Naive B cell (primary cell): Measurements from ENCODE around the gene MBP. TPM values are rescaled to one million over a fixed set of nuclear protein-coding genes. Genes with fewer than 3 reads are reported as not detected.

ENCODE experiments used
- ATAC-seq, 2 donors: fragments of 150-1000 bp; cut with Tn5 transposase; 2 replicates each; pipeline ENCODE4 v1.10.0; 2021; ENCODE audit warnings: low read depth in 2 of 2, mild to moderate bottlenecking in 2 of 2, moderate library complexity in 2 of 2
- DNase-seq: peaks from one replicate; pipeline ENCODE4 v3.0.0; 2022
- H3K27ac Mint-ChIP-seq, 6 donors: one replicate each; pipeline ENCODE4 v1.8.0; 2020 to 2022; ENCODE audit warnings: mild to moderate bottlenecking in 6 of 6, mixed read lengths in 6 of 6, moderate library complexity in 5 of 6, inconsistent platforms in 2 of 6
- H3K27me3 Mint-ChIP-seq, 3 donors: one replicate each; pipeline ENCODE4 v1.8.0; 2021 to 2022; ENCODE audit warnings: mixed read lengths in 3 of 3, mild to moderate bottlenecking in 1 of 3
- H3K36me3 Mint-ChIP-seq, 2 donors: one replicate each; pipeline ENCODE4 v1.8.0; 2020 to 2022; ENCODE audit warnings: mixed read lengths in 2 of 2, inconsistent platforms in 1 of 2, mild to moderate bottlenecking in 1 of 2
- H3K4me1 Mint-ChIP-seq, 3 donors: one replicate each; pipeline ENCODE4 v1.8.0; 2020 to 2022; ENCODE audit warnings: mixed read lengths in 3 of 3, inconsistent platforms in 1 of 3, mild to moderate bottlenecking in 1 of 3, moderate library complexity in 1 of 3
- H3K4me3 Mint-ChIP-seq, 8 donors: one replicate each; pipeline ENCODE4 v1.8.0; 2020 to 2022; ENCODE audit warnings: mild to moderate bottlenecking in 8 of 8, mixed read lengths in 8 of 8, moderate library complexity in 8 of 8, inconsistent platforms in 2 of 8
- H3K9me3 Mint-ChIP-seq, 7 donors: one replicate each; pipeline ENCODE4 v1.8.0; 2020 to 2022; ENCODE audit warnings: mixed read lengths in 7 of 7, mild to moderate bottlenecking in 5 of 7, inconsistent platforms in 2 of 7, moderate library complexity in 1 of 7
- polyA plus RNA-seq, 6 donors: library from polyadenylated mRNA; unstranded; fragments of 300-500 nt; fragmentation: Illumina TruSeq; gene quantifications; one replicate each; pipeline ENCODE4 v1.2.3, GENCODE V29; 2021; ENCODE audit warnings: low read depth in 6 of 6

The MBP gene
- polyA plus RNA-seq, 6 donors from 2014 or later, result 35.4 to 69.2 (median 66.6) TPM

DNA sequence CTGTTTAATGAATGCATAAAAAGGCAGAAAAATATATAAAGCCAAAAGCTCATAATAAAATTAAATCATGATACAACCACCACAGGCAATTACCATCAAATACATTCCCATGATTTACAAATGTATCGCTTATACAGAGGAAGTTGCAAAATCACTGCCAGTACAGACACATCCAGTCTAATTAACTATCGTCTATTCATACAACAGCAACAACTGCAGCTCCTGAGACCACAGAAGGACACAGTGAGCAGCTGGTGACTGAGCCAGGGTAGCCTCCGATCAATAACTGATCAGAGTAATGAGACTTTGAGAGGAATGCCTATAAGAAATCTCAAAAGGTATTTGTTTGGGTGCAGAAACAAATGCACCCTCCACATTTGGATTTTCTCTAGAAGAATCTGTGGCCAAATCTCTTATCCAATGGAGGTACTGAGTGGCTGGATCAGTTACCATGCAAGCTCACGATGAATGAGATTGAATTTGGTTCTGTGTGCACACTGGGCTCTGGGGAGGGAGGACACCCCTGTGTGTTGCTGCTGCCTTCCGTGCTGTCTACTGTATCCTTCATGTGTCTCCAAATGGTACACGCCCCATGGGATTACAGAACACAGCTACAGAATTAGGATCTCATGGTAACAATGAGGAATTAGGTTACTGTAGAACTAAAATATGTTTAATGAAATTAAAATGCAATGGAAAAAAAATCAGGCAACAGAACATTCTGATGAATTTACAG lies 119.6 kb downstream of the MBP start:
- Mint-ChIP-seq H3K4me1 (peaks cover 0 to 9% (median 5%) of the 10 kb centered on the region in 3 donors), H3K27me3 (no peaks in the 10 kb centered on the region), H3K4me3 (no peak overlapping the region), H3K36me3 (peaks cover 11 to 24% of the 10 kb centered on the region in 2 donors), H3K9me3 (no peaks in the 10 kb centered on the region), H3K27ac (peak overlapping the region in 1 of 6 donors; percentile 20)
- DNase-seq (no peak), ATAC-seq (no peak)

DNA sequence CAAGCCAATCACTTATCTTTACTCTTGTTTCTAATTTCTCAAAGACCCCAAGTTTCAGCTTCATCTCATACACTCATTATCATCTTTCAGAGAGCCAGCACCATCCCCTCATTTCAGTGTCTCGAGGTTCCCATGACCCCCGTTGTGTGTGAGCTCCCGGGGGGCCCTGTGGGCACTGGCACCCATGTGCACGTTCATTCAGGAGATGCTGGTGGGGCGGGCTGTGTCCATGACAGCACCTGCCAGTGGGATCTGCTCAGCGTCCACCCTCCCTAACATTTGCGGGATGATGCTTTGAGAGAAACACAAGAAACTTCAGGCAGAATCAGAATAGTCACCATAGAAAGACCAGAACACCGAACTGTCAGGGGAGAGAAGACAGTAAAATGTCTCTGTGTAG lies 120.5 kb downstream of the MBP start:
- ATAC-seq (no peak), DNase-seq (no peak)
- H3K4me3 Mint-ChIP-seq, result peak overlapping the region in 1 of 8 donors; percentile 53
- peaks cover 3 to 13% (median 7%) of the 10 kb centered on the region in 3 donors for H3K4me1 Mint-ChIP-seq
- no peaks in the 10 kb centered on the region for H3K27me3 Mint-ChIP-seq
- H3K9me3 Mint-ChIP-seq, result no peaks in the 10 kb centered on the region
- H3K27ac Mint-ChIP-seq, result peak overlapping the region in 1 of 6 donors; percentile 0
- H3K36me3 Mint-ChIP-seq, result peaks cover 11 to 19% of the 10 kb centered on the region in 2 donors

DNA sequence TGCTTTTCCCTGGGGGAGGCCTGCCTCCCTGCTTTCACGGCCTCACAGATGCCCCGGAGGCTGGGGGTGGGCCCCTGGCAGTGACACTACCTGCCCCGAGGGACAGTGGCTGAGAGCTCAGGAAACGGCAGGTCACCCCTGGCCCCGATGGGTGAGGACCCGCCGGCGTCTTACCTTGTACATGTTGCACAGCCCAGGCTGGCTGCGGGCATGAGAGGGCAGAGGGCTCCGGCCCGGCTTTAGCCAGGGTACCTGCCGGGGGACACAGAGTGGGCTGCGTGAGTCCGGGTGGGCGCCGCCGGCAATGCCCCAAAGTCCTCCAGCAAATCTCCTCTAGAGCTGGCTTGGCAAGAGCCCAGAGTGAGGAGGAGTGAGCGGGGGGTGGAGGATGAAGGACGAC lies 122.9 kb downstream of the MBP start:
- Mint-ChIP-seq H3K27ac (peak overlapping the region in 2 of 6 donors; percentile 19 to 33), H3K4me3 (no peak overlapping the region), H3K36me3 (peaks cover 0 to 6% of the 10 kb centered on the region in 2 donors), H3K27me3 (no peaks in the 10 kb centered on the region), H3K4me1 (peaks cover 16 to 22% (median 18%) of the 10 kb centered on the region in 3 donors), H3K9me3 (no peaks in the 10 kb centered on the region)
- ATAC-seq (no peak), DNase-seq (no peak)

DNA sequence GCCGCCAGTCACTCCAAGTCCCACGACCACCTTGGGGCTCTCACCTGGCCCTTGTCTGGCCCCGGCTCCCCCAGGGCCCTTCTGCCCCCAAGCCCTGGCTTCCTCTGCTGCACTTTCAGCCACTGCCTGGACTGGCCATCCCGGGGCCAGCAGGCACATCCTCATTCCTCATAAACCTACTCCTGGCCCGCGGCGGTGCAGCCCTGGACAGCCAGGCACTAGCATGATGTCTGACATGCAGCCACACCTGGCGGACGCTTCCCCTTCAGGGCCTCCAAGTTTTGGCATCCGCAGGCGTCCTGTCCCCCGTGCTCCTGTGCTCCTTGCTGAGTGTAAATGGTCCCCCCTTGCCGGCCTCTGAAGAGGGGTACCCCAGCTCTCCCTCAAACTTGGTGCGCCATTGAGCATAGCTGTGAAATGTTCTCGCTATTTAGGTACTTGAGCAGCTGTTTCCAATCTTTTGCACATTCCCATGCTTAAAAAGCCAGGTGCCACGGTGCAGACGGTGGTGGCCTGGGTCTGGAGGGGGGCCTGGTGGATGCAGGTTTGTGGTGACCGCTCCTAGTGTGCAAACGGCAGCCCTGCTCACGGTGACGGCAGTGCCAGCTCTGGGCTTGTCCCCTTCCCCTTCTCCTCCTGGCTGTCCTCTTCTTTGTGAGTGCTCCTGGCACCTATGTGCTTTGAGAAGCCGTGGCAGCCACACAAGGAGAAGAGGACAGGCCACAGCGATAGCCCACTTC lies 123.8 kb downstream of the MBP start:
- DNase-seq (no peak), ATAC-seq (no peak)
- Mint-ChIP-seq H3K27ac (peak overlapping the region in 4 of 6 donors; percentile 13 to 81 (median 55)), H3K36me3 (peaks cover 0 to 6% of the 10 kb centered on the region in 2 donors), H3K9me3 (no peaks in the 10 kb centered on the region), H3K27me3 (no peaks in the 10 kb centered on the region), H3K4me1 (peaks cover 20 to 26% (median 23%) of the 10 kb centered on the region in 3 donors), H3K4me3 (no peak overlapping the region)

DNA sequence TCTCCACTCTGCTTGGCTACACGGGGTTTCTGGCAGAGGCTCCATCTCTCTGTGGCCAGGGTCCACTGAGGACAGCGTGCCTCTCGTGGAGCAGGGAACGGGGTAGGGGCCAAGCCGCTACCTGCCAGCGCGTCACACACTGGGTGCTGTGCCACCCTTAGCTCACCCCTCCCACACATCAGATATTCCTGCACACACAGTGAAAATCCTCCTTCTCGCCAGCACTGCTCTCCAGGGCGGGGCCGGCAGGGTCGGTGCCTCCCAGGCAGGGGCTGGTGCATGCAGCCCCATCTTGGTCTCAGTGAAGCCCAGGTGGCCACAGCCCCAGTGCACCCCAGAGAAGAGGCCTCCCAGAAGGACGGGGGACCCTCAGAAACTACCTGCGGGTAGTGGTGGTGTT lies 124.6 kb downstream of the MBP start:
- Mint-ChIP-seq H3K4me3 (peak overlapping the region in 2 of 8 donors; percentile 21 to 56), H3K9me3 (no peaks in the 10 kb centered on the region), H3K36me3 (peaks cover 0 to 6% of the 10 kb centered on the region in 2 donors), H3K4me1 (peaks cover 20 to 26% (median 23%) of the 10 kb centered on the region in 3 donors), H3K27me3 (no peaks in the 10 kb centered on the region), H3K27ac (no peak overlapping the region)
- ATAC-seq (no peak), DNase-seq (no peak)

DNA sequence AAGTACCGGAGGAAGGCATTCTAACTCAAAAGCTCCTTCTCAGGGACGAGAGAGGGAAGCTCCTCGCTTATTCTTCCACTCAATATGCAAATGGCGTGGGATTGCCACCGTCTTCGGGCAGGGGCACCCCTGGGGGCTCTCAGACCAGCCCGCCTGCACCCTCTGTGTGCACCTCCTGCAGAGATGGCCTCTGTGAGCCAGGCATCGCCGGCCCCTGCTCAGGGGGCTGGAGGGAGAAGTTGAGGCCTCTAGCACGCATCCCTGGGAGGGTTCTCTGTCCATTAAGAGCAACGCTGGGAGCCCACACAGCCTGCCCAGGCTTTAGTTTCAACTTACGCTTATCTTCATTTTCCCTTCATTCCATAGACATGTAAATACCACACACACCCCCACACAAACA lies 125.3 kb downstream of the MBP start:
- no peaks in the 10 kb centered on the region for H3K9me3 Mint-ChIP-seq
- DNase-seq (no peak), ATAC-seq (no peak)
- peak overlapping the region in 3 of 6 donors; percentile 16 to 65 (median 22) for H3K27ac Mint-ChIP-seq
- no peaks in the 10 kb centered on the region for H3K27me3 Mint-ChIP-seq
- peak overlapping the region in 1 of 8 donors; percentile 35 for H3K4me3 Mint-ChIP-seq
- peaks cover 20 to 26% (median 23%) of the 10 kb centered on the region in 3 donors for H3K4me1 Mint-ChIP-seq
- peaks cover 0 to 6% of the 10 kb centered on the region in 2 donors for H3K36me3 Mint-ChIP-seq

DNA sequence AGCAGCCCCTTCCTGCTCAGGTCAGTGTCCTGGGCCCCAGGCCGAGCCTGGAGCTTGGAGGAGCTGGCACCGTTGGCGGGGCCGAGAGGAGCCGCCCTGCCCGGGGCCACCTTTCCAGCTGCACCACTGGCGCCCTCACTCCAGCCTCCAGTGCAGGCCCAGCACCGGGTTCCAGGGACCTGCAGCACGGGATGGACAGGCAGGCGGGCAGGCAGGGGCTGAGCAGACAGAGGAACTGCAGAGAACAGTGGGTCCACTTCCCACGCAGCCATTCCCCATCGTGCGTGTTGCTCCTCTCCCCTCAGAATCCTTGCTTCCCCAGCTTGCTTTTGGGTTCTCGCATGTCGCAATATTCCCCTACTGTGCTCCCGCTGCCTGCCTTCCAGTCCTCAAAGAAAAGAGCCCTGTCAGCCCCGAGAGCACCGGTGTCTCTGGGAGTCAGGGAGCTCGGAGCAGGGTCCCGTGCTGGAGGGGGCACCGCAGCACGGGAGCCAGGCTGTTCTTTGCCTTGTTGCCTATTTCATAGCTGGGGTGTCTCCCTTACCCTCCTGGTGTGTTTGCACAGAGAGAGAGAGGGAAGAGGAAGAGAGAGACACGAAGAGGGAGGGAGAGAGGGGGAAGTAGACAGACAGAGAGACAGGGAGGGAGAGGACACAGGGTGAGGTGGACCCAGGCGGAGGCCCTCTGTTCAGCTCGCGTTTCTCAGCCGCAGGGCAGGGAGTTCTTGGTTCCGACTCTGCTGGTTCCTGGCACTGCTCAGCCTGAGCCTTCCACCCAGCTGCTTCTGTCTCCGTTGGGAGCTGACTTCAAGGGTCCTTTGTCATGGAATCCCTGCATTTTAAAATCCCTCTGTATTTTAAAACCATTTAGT lies 126.0 kb downstream of the MBP start:
- no peak for DNase-seq

DNA sequence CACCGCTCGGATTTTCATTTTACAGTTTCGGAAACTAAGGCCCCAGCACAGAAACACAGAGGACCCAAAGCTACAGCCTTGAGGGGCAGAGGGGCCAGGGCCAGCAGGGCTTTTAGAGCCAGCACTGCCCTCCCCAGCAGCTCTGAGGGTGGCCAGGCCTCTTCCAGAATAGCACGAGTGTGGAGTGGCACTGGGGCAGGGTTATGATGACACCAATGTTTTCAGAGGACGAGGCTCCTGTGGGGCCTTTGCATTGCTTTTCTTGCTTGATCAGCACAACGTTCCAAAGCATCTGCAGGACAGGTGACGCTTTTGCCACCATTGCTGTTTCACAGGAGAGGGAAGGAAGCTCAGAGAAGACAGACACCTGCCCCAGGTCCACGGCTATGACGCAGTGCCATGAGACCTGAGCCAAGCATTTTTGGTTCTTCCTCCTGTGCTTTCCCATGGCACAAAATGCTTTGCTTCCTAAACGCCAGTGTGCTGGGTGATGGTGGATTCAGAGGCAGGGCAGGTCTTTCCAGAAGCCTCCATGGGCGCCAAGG lies 126.9 kb downstream of the MBP start:
- Mint-ChIP-seq H3K36me3 (peaks cover 0 to 6% of the 10 kb centered on the region in 2 donors), H3K9me3 (no peaks in the 10 kb centered on the region), H3K4me1 (peaks cover 18 to 26% (median 21%) of the 10 kb centered on the region in 3 donors), H3K4me3 (peak overlapping the region in 2 of 8 donors; percentile 76 to 85), H3K27me3 (no peaks in the 10 kb centered on the region), H3K27ac (peak overlapping the region in 4 of 6 donors; percentile 20 to 69 (median 38))
- no peak for ATAC-seq
- DNase-seq, result no peak

More for the DNA sequence above, 126.0 kb downstream of the MBP start:
- Mint-ChIP-seq H3K27ac (peak overlapping the region in 1 of 6 donors; percentile 47), H3K4me1 (peaks cover 20 to 26% (median 21%) of the 10 kb centered on the region in 3 donors), H3K36me3 (peaks cover 0 to 6% of the 10 kb centered on the region in 2 donors), H3K4me3 (peak overlapping the region in 2 of 8 donors; percentile 22 to 34), H3K27me3 (no peaks in the 10 kb centered on the region), H3K9me3 (no peaks in the 10 kb centered on the region)
- ATAC-seq, result no peak

DNA sequence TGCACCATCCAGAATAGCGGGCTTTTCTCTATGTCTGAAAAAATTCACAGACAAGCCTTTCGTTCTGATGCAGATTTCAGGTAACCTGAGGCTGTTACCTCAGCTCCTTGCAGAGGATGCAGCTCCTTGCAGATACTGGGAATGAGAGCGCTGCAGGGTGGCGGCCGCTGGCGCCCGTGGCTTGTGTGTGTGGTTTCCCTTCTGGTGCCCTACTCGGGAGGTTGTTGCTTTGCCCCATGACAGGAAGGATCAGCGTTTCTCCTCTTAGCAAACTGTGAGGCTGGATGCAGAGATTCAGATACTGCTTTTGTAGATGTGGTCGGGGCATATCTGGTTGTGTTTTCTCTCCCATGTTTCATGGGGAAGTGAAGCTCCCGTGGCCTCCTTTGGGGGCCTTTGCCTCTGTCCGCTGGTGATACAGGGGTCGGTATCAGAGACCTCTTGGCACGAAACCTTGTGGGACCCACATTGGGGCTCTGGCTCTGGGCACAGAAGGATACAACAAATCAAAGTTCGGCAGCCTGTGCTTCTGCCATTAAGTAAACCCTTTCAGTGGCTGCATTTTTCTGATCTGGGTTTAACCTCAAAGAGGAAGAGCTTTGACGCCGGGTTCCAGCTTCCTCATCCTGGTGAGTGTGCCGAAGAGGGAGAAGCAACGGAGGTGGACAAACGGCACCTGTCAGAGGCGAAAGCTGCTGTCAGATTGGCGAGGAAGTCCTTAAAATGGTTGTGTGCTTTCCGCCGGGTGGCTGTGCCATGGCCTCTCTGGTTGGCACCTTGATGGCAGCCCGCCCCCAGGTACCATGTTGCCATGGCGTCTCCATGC lies 127.8 kb downstream of the MBP start:
- peak; percentile 53 to 71 for ATAC-seq
- peak overlapping the region; percentile 40 to 91 (median 82) for H3K4me3 Mint-ChIP-seq
- no peaks in the 10 kb centered on the region for H3K27me3 Mint-ChIP-seq
- H3K27ac Mint-ChIP-seq, result peak overlapping the region in 4 of 6 donors; percentile 11 to 68 (median 47)
- H3K4me1 Mint-ChIP-seq, result peaks cover 13 to 31% (median 24%) of the 10 kb centered on the region in 3 donors
- H3K36me3 Mint-ChIP-seq, result peaks cover 0 to 2% of the 10 kb centered on the region in 2 donors
- no peaks in the 10 kb centered on the region for H3K9me3 Mint-ChIP-seq
- peak; percentile 15 for DNase-seq

DNA sequence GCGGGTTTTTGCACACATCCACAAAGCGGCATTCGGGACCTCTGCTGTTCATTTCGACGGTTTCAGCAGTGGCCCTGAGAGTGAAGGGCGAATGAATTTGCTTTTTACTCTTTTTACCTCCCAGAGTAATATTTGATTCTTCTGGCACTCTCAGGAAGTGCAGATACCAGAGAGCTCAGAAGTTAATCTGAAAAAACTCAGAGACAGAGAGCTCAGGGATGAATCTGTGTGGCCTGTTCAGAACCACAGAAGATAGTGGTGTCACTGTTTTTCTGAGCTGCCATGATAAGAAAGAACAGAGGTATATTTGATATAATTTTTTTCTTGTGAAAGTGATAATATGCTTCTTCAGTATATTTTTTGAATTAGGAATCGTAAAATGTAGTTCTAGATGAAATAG lies 129.3 kb downstream of the MBP start:
- DNase-seq, result no peak
- H3K27me3 Mint-ChIP-seq, result no peaks in the 10 kb centered on the region
- ATAC-seq, result no peak
- H3K9me3 Mint-ChIP-seq, result no peaks in the 10 kb centered on the region
- peak overlapping the region in 1 of 6 donors; percentile 36 for H3K27ac Mint-ChIP-seq
- peak overlapping the region in 4 of 8 donors; percentile 23 to 40 (median 28) for H3K4me3 Mint-ChIP-seq
- peaks cover 12 to 31% (median 24%) of the 10 kb centered on the region in 3 donors for H3K4me1 Mint-ChIP-seq
- H3K36me3 Mint-ChIP-seq, result no peaks in the 10 kb centered on the region

DNA sequence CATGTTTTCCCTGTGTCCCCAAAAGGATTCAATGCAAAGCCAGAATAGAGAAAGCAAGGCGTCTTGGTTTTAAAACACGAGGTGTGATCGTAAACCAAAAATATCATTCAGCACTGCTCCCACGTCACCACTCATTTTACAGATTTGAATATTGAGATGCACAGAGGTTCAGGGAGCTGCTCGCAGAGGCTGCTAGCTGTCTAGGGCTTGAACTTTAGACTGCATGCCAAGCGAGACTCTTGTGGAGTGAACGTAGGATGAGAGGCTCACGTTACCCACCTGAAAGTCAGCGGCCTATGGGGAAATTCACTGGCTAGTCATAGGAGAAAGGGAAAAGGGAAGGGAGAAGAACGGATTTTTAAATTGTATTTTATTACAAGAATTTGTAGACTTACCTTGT lies 130.1 kb downstream of the MBP start:
- no peaks in the 10 kb centered on the region for H3K36me3 Mint-ChIP-seq
- H3K9me3 Mint-ChIP-seq, result no peaks in the 10 kb centered on the region
- peak overlapping the region in 1 of 8 donors; percentile 15 for H3K4me3 Mint-ChIP-seq
- no peaks in the 10 kb centered on the region for H3K27me3 Mint-ChIP-seq
- H3K4me1 Mint-ChIP-seq, result peaks cover 11 to 31% (median 24%) of the 10 kb centered on the region in 3 donors
- DNase-seq, result no peak
- H3K27ac Mint-ChIP-seq, result peak overlapping the region in 2 of 6 donors; percentile 1 to 57
- ATAC-seq, result no peak

DNA sequence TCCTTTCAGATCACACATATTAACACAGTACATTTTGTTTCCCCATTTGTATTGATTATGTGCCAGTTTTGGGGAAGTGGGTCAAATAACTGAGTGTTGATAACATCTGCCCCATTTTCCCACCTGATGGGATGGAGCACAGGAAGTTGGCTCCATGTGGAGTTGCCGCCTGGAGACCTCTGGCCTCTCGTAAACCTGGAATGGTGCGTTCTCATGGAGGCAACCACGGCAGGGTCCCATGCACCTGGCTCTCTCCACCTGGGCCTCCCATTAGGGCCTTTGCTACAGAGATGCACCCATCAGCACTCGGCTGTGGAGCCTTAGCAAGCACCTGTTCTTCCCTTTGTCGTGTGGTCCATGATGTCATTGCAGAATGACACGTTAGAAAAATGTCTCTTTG lies 130.6 kb downstream of the MBP start:
- Mint-ChIP-seq H3K4me1 (peaks cover 7 to 26% (median 22%) of the 10 kb centered on the region in 3 donors), H3K27ac (peak overlapping the region in 2 of 6 donors; percentile 1 to 21), H3K4me3 (no peak overlapping the region)

More for the DNA sequence above, 130.6 kb downstream of the MBP start:
- Mint-ChIP-seq H3K36me3 (no peaks in the 10 kb centered on the region), H3K27me3 (no peaks in the 10 kb centered on the region), H3K9me3 (no peaks in the 10 kb centered on the region)
- ATAC-seq (no peak), DNase-seq (no peak)
